GM13976 (cell line): ENCODE results near the gene THAP2.

Source experiments
- DNase-seq: peaks from one replicate; pipeline ENCODE4 v3.0.0; 2012; ENCODE audit warnings: low spot score
- CTCF ChIP-seq: IDR thresholded peaks from 2 replicates; pipeline ENCODE4 v1.5.1; 2012; ENCODE audit warnings: borderline replicate concordance, mild to moderate bottlenecking; ENCODE audit not compliant: insufficient read depth; ENCODE audit errors: extremely low read depth, missing control alignments, control extremely low read depth
- in situ Hi-C: fragments of 300-500 bp; cut with MboI; formaldehyde crosslinking; loops from one replicate; pipeline ENCODE4 v1.12.0; 2022; ENCODE audit warnings: low sequenced_read_pairs, mixed read lengths, inconsistent platforms; ENCODE audit not compliant: unreplicated experiment

The THAP2 gene

DNA sequence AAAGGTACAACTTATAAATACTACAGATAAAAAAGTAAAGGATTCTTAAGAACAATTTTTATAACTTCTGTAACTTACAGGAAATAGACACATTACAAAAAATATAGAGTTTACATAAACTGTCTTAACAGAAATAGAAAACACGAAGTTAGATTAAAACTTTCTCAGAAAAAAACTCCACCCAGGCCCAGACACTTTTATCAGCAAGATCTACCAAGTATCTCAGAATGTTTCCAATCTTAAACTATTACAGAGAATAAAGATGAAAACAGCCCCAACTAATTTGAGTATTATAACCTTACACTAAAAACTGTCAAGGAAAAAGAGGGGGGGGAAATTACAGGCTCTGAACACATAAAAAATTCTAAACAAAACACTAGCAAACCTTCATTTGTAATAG is 8.6 kb upstream of the THAP2 start:
- no peak for TF ChIP-seq CTCF
- in situ Hi-C loops: no loop called here
- DNase-seq: no peak

DNA sequence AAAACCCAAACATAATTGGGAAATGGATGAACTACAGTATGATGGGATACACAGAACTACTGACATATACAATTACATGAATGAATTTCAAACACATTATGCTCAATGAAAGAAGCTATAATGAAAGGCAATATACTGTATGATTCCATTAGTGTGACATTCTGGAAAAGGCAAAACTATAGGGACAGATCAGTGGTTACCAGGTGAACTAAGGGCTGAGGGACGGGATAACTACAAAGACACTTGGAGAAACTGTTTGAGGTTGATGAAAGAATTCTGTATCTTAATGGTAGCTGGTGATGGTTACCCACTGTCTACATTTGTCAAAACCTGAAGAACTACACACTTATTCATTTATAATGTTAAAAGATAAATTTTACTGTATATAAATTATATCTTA is 8.2 kb upstream of the THAP2 start:
- TF ChIP-seq CTCF: no peak
- in situ Hi-C loops: no loop called here
- DNase-seq: no peak

DNA sequence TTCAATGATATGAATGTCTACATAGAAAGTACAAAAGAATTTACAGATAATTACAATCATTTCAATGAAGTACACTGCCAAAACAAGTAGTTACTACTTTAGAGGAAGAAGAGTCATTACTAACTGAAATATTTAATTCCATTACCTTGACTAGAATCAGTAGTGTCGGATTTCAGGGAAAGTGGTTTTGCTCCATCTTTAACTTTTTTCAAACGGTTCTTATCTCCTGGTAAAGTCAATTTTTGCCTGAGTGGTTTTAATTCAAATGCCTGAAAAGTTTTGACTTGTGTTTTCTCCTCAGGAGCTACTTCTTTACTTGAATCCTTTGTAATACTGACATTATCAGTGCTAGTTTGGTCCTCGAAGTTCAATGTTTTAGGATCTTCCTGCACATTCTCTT is 7.4 kb upstream of the THAP2 start:
- DNase-seq: no peak
- no peak for TF ChIP-seq CTCF
- in situ Hi-C loops: no loop called here

DNA sequence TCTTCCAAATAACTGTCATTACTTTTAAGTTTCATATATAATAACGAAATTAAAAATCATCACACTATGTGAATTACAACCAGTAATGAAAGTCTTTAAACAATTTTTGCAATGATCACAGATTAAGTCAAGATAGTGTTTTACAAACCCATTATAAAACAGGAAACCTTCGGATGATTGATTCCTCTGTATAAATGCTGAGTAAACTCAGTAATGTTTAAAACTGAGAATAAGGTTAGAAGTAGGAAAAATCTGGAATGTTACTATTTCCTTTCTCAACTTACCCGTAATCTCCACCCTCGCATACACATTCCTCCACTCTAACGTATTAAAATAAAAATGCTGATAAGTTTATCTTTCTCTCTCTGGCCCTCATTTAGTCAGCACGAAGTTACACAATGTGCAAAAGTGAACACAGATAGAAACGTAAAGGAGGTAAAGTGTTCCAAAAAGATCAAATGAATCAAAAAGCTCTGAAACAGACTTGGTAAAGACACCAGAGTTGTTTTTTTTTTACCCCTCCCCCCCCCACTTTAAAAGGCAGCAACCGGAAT is 2.0 kb upstream of the THAP2 start:
- DNase-seq: no peak
- in situ Hi-C loops: no loop called here
- TF ChIP-seq CTCF: no peak

- in situ Hi-C loops: no loop called here
- peak; percentile 64 for DNase-seq
- TF ChIP-seq CTCF: no peak
Observed at GRCh38 chr12:71662849-71663560, 1.1 kb upstream of the THAP2 start.

- TF ChIP-seq CTCF: no peak
- in situ Hi-C loops: no loop called here
- no peak for DNase-seq
Observed at GRCh38 chr12:71664411-71665089, 449 bp downstream of the THAP2 start.
